A673 (cell line): ENCODE measurements around the gene CMC4. TPM values are rescaled to one million over a fixed set of nuclear protein-coding genes. Genes with fewer than 3 reads are reported as not detected.

ENCODE experiments used
- BruUV-seq: library from RNA; stranded (reverse); fragments of 400-500 nt; replicated peaks from 2 replicates; lab custom pipeline; 2021; lab: Mats Ljungman, UMichigan
- CTCF ChIA-PET: fragments of 300-600 bp; sonication (Branson Sonifier 250); formaldehyde crosslinking; loops from one replicate; lab custom pipeline; 2022; ENCODE audit warnings: antibody characterized with exemption; lab: Charles Lee
- POLR2A ChIA-PET: fragments of 300-600 bp; sonication (Branson Sonifier 250); formaldehyde crosslinking; loops from one replicate; lab custom pipeline; 2022; ENCODE audit warnings: antibody characterized with exemption; ENCODE audit not compliant: low non-redundant PET; lab: Charles Lee
- DNase-seq: peaks from one replicate; pipeline ENCODE4 v3.0.0-alpha.2; 2015; ENCODE audit warnings: low spot score
- H3K27ac ChIP-seq: fragments of 200-600 bp; sonication (generic); 2 replicates; pipeline ENCODE4 v1.5.1; 2016; ENCODE audit warnings: mixed run types, low read depth, mild to moderate bottlenecking, mixed read lengths, antibody characterized with exemption, low read length; ENCODE audit not compliant: poor library complexity, severe bottlenecking
- H3K27me3 ChIP-seq: fragments of 200-600 bp; sonication (generic); replicated peaks from 2 replicates; pipeline ENCODE4 v1.6.1; 2017; ENCODE audit warnings: mixed run types, low read depth, mild to moderate bottlenecking, mixed read lengths, antibody characterized with exemption, low read length; ENCODE audit not compliant: insufficient read depth, poor library complexity
- H3K36me3 ChIP-seq: fragments of 200-600 bp; sonication (generic); 2 replicates; pipeline ENCODE4 v1.6.1; 2016; ENCODE audit warnings: mixed run types, mild to moderate bottlenecking, mixed read lengths, antibody characterized with exemption, low read length; ENCODE audit not compliant: insufficient read depth, poor library complexity, severe bottlenecking
- H3K4me1 ChIP-seq: fragments of 200-600 bp; sonication (generic); 2 replicates; pipeline ENCODE4 v1.6.1; 2017; ENCODE audit warnings: mixed run types, mild to moderate bottlenecking, mixed read lengths, antibody characterized with exemption, low read length; ENCODE audit not compliant: insufficient read depth, poor library complexity, severe bottlenecking
- H3K4me3 ChIP-seq: fragments of 200-600 bp; sonication (generic); 2 replicates; pipeline ENCODE4 v1.5.1; 2016; ENCODE audit warnings: low read depth, mixed run types, mild to moderate bottlenecking, mixed read lengths, low read length; ENCODE audit not compliant: poor library complexity, severe bottlenecking
- H3K9me3 ChIP-seq: fragments of 200-600 bp; sonication (generic); 2 replicates; pipeline ENCODE4 v1.6.1; 2016; ENCODE audit warnings: mixed run types, low read depth, mild to moderate bottlenecking, mixed read lengths, antibody characterized with exemption, low read length; ENCODE audit not compliant: poor library complexity, severe bottlenecking
- CTCF ChIP-seq: fragments of 300-800, 200-600 bp; sonication (generic); conservative IDR thresholded peaks from 2 replicates; pipeline ENCODE4 v1.5.1; 2017; ENCODE audit warnings: low read depth, mild to moderate bottlenecking, antibody characterized with exemption, low read length, moderate library complexity, mixed read lengths
- EZH2 ChIP-seq: fragments of 200-600 bp; sonication (generic); IDR thresholded peaks from 2 replicates; pipeline ENCODE4 v1.6.1; 2017; ENCODE audit warnings: borderline replicate concordance, low read depth, mild to moderate bottlenecking, mixed read lengths, antibody characterized with exemption, low read length; ENCODE audit not compliant: poor library complexity, severe bottlenecking
- intact Hi-C: fragments of 100-400 bp; cut with micrococcal nuclease; formaldehyde crosslinking; loops from one replicate; pipeline ENCODE4 v1.10.0; 2022; ENCODE audit not compliant: unreplicated experiment
- total RNA-seq: library from RNA; stranded (reverse); gene quantifications from 2 replicates; pipeline ENCODE4 v1.2.3, GENCODE V29; 2021

Gene CMC4
- total RNA-seq, 1 experiment from 2014 or later, result 5.9 TPM

GRCh38 chrX:155069414-155069813 is 1.5 kb downstream of the CMC4 start:
- no peak for DNase-seq
- intact Hi-C loops, result no loop called here
- CTCF ChIA-PET, result interaction anchor here (0.6 kb wide), 1 partner anchor 43 kb away, joined by 6 read pairs; the partner anchor contains the start of gene FUNDC2
- BruUV-seq, result no TSS peak
- no peak overlapping the region for H3K27ac ChIP-seq
- POLR2A ChIA-PET, result no interaction called here
- peak overlapping the region; percentile 77 for H3K4me3 ChIP-seq
- no peaks in the 10 kb centered on the region for H3K27me3 ChIP-seq
- H3K4me1 ChIP-seq, result peaks cover 9% of the 10 kb centered on the region
- TF ChIP-seq EZH2 (no peak), CTCF (no peak)
- peaks cover 6% of the 10 kb centered on the region for H3K36me3 ChIP-seq
- H3K9me3 ChIP-seq, result no peaks in the 10 kb centered on the region

DNA sequence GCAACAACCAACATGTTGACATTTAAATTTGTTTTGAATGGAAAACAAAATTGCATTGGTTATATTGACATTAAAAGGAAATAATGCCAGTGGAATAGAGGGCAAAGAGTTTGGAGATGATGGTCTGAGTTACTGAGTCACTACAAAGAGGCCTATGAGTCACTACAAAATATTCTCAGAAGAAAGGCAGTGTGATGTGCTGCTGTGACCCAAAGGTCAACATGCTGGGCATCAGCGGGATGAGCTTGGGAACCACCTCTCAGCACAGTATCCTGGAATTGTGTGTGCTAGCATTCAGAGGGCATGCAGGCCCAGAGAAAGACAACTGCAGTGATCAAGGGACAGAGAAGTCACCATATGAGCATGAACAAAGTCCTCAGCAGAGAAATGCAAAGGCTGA is 2.8 kb downstream of the CMC4 start:
- Histone ChIP-seq H3K4me3 (no peak overlapping the region), H3K27me3 (no peaks in the 10 kb centered on the region), H3K36me3 (no peaks in the 10 kb centered on the region), H3K4me1 (peaks cover 7% of the 10 kb centered on the region), H3K27ac (no peak overlapping the region), H3K9me3 (no peaks in the 10 kb centered on the region)
- intact Hi-C loops, result no loop called here
- CTCF ChIA-PET, result no interaction called here
- no peak for DNase-seq
- no TSS peak for BruUV-seq
- POLR2A ChIA-PET, result no interaction called here
- no peak for TF ChIP-seq CTCF

GRCh38 chrX:155065035-155065734 is 5.8 kb downstream of the CMC4 start:
- H3K36me3 ChIP-seq, result no peaks in the 10 kb centered on the region
- no peaks in the 10 kb centered on the region for H3K9me3 ChIP-seq
- no peak overlapping the region for H3K27ac ChIP-seq
- TF ChIP-seq EZH2, result no peak
- ChIA-PET POLR2A (no interaction called here), CTCF (no interaction called here)
- DNase-seq, result no peak
- intact Hi-C loops, result no loop called here
- BruUV-seq, result no TSS peak
- no peaks in the 10 kb centered on the region for H3K4me1 ChIP-seq
- no peak overlapping the region for H3K4me3 ChIP-seq
- no peaks in the 10 kb centered on the region for H3K27me3 ChIP-seq

DNA sequence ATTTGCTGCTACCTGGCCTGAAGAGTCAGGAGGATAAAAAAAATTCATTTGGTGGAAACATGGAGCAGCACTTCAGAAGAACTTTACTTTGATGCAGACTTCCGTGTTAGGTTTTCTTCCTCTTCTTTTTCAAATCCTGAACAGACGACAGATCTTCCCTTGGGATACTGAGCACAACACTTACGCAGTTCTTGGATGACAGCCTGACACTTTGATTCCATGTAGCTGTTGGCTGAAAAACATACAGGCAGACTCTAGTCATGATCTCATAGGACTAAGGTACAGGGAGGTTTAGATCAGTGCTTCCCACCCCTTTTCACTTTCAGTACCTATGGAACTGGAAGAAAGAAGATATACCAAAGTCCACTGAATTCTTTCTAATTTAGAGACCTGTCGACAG is 9.2 kb downstream of the CMC4 start:
- no peak overlapping the region for H3K4me3 ChIP-seq
- ChIA-PET POLR2A (no interaction called here), CTCF (no interaction called here)
- no peaks in the 10 kb centered on the region for H3K36me3 ChIP-seq
- no peaks in the 10 kb centered on the region for H3K9me3 ChIP-seq
- no peak overlapping the region for H3K27ac ChIP-seq
- H3K27me3 ChIP-seq, result no peaks in the 10 kb centered on the region
- H3K4me1 ChIP-seq, result no peaks in the 10 kb centered on the region
- no peak for TF ChIP-seq EZH2
- no peak for TF ChIP-seq CTCF
- no peak for DNase-seq
- no TSS peak for BruUV-seq
- intact Hi-C loops, result no loop called here
